ENCODE results near the gene MED20. TPM values are rescaled to one million over a fixed set of nuclear protein-coding genes. Genes with fewer than 3 reads are reported as not detected.

Gene MED20
- total RNA-seq, 5 donors from 2014 or later (not counting 1 experiment from before 2014, with no cell fraction given), result 5.4 to 12.1 (median 11.1) TPM

DNA sequence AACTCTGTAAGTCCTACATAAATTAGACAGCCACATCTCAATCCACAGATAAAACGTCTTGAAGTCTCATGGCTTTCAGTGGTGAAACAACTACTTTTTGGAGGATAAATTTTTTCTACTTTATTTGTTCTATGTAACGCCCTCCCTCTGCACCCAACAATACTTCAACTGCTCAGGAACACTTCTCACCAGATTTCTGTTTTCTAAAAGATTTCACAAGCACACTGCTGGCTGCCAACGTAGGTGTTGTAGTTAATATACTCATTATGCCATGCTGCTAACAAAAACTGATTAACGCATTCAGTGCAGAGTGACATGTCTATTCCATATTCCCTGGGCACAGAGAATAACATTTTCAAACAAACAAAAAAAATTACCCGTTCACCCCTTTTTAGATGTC lies 36.0 kb downstream of the MED20 start:
- no peaks in the 10 kb centered on the region for H3K9me3 Mint-ChIP-seq
- Histone ChIP-seq H3K4me3 (ENCODE audit: control insufficient read depth in 1 of 2, extremely low read depth in 1 of 2, low read length in 1 of 2) (no peak overlapping the region), H3K27ac (ENCODE audit: low read length) (no peak overlapping the region), H3K9me3 (no peaks in the 10 kb centered on the region), H3K4me1 (ENCODE audit: control insufficient read depth in 1 of 2, extremely low read depth in 1 of 2, insufficient read depth in 2 of 2, low read length in 2 of 2) (no peaks in the 10 kb centered on the region), H3K36me3 (ENCODE audit: control insufficient read depth in 2 of 2, extremely low read depth in 1 of 2, insufficient read depth in 1 of 2, low read length in 1 of 2) (no peaks in the 10 kb centered on the region), H3K27me3 (replicated peaks in 1 of 2; ENCODE audit: control insufficient read depth in 2 of 2, extremely low read depth in 1 of 2, insufficient read depth in 2 of 2, low read length in 1 of 2) (no peaks in the 10 kb centered on the region)
- H3K27me3 Mint-ChIP-seq, result no peaks in the 10 kb centered on the region
- no peak overlapping the region for H3K27ac Mint-ChIP-seq
- ATAC-seq (replicated peaks in 1 of 4) (no peak), DNase-seq (no peak)
- no peak overlapping the region for H3K4me3 Mint-ChIP-seq
- CTCF ChIA-PET, result no interaction called here
- POLR2A ChIA-PET, result no interaction called here
- H3K36me3 Mint-ChIP-seq, result no peaks in the 10 kb centered on the region
- WGBS (ENCODE audit: insufficient coverage), result no CpG with 5 or more reads among the region's 5 CpGs
- H3K4me1 Mint-ChIP-seq, result no peaks in the 10 kb centered on the region

DNA sequence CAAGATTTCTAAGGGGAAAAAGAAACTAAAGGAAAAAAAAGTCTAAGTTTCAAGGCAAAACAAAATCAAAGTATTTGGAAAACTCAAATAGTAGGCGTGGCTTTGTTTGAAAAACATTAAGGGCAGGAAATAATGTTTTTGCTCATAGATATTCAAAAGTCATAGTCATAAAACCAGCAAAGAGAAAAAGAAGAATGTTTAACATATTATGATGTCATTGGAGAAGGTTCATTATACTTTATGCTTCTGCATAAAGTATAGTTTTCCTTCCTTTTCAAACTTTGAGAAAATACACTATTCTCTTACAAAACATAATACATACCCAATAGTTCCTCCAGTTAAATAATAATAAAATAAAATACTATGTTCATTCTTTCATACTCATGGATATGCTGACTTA lies 39.4 kb downstream of the MED20 start:
- ATAC-seq (replicated peaks in 1 of 4) (no peak), DNase-seq (no peak)
- no peaks in the 10 kb centered on the region for H3K36me3 Mint-ChIP-seq
- POLR2A ChIA-PET, result no interaction called here
- H3K4me1 Mint-ChIP-seq, result no peaks in the 10 kb centered on the region
- Histone ChIP-seq H3K9me3 (no peaks in the 10 kb centered on the region), H3K27me3 (replicated peaks in 1 of 2; ENCODE audit: control insufficient read depth in 2 of 2, extremely low read depth in 1 of 2, insufficient read depth in 2 of 2, low read length in 1 of 2) (no peaks in the 10 kb centered on the region), H3K4me1 (ENCODE audit: control insufficient read depth in 1 of 2, extremely low read depth in 1 of 2, insufficient read depth in 2 of 2, low read length in 2 of 2) (no peaks in the 10 kb centered on the region), H3K36me3 (ENCODE audit: control insufficient read depth in 2 of 2, extremely low read depth in 1 of 2, insufficient read depth in 1 of 2, low read length in 1 of 2) (no peaks in the 10 kb centered on the region), H3K27ac (ENCODE audit: low read length) (no peak overlapping the region), H3K4me3 (ENCODE audit: control insufficient read depth in 1 of 2, extremely low read depth in 1 of 2, low read length in 1 of 2) (no peak overlapping the region)
- no peaks in the 10 kb centered on the region for H3K9me3 Mint-ChIP-seq
- H3K4me3 Mint-ChIP-seq, result no peak overlapping the region
- CTCF ChIA-PET, result no interaction called here
- no peaks in the 10 kb centered on the region for H3K27me3 Mint-ChIP-seq
- no peak overlapping the region for H3K27ac Mint-ChIP-seq
- WGBS (ENCODE audit: insufficient coverage), result no CpG with 5 or more reads among the region's 1 CpG

DNA sequence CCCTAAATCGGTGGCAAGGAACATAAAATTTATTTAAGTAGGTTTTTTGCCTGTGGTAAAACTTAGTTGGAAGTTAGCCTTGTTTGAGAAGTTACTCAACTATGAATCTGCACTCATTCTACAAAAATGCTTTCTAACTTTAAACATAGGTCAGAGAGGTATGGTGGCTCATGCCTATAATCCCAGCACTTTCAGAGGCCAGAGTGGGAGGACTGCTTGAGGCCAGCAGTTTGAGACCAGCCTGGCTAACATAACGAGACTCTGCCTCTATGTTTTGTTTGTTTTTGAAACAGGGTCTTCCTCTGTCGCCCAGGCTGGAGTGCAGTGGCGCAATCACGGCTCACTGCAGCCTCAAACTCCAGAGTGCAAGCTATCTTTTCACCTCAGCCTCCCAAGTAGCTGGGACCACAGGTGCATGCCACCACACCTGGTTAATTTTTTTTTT lies 42.0 kb downstream of the MED20 start:
- Mint-ChIP-seq H3K4me1 (no peaks in the 10 kb centered on the region), H3K9me3 (no peaks in the 10 kb centered on the region), H3K4me3 (no peak overlapping the region), H3K36me3 (no peaks in the 10 kb centered on the region), H3K27ac (no peak overlapping the region), H3K27me3 (no peaks in the 10 kb centered on the region)
- DNase-seq (no peak), ATAC-seq (replicated peaks in 1 of 4) (no peak)
- ChIA-PET POLR2A (no interaction called here), CTCF (no interaction called here)
- 83% methylated on average over 3 of the region's 5 CpGs for WGBS (ENCODE audit: insufficient coverage)
- H3K4me3 ChIP-seq (ENCODE audit: control insufficient read depth in 1 of 2, extremely low read depth in 1 of 2, low read length in 1 of 2), result no peak overlapping the region
- no peaks in the 10 kb centered on the region for H3K9me3 ChIP-seq
- H3K27me3 ChIP-seq (replicated peaks in 1 of 2; ENCODE audit: control insufficient read depth in 2 of 2, extremely low read depth in 1 of 2, insufficient read depth in 2 of 2, low read length in 1 of 2), result no peaks in the 10 kb centered on the region
- H3K4me1 ChIP-seq (ENCODE audit: control insufficient read depth in 1 of 2, extremely low read depth in 1 of 2, insufficient read depth in 2 of 2, low read length in 2 of 2), result no peaks in the 10 kb centered on the region
- H3K36me3 ChIP-seq (ENCODE audit: control insufficient read depth in 2 of 2, extremely low read depth in 1 of 2, insufficient read depth in 1 of 2, low read length in 1 of 2), result no peaks in the 10 kb centered on the region
- H3K27ac ChIP-seq (ENCODE audit: low read length), result no peak overlapping the region

DNA sequence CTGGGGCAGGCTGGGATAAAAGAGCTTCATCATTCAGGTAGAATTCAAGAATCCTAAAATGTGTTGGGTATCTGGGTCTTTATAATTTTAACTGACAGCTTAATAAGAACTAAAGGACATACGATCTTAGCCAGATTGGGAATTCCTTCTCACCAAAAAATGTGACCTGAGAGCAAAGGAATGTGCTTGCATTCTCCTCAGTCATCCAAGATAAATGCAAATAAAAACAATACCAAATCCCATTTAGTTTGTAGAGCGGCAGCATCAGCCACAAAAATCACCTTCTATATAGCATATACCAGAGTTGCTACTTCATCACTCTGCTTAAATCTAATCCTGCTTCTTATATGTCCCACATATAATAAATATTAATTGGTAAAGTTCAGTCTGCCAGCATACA lies 42.7 kb downstream of the MED20 start:
- Mint-ChIP-seq H3K9me3 (no peaks in the 10 kb centered on the region), H3K4me1 (no peaks in the 10 kb centered on the region), H3K27ac (no peak overlapping the region), H3K27me3 (no peaks in the 10 kb centered on the region), H3K36me3 (no peaks in the 10 kb centered on the region), H3K4me3 (no peak overlapping the region)
- ChIA-PET POLR2A (no interaction called here), CTCF (interaction anchor here in 1 of 2 donors (0.7 kb wide), 1 partner anchor 9 kb away, joined by 3 read pairs; no protein-coding TSS in a partner anchor)
- Histone ChIP-seq H3K9me3 (no peaks in the 10 kb centered on the region), H3K27ac (ENCODE audit: low read length) (no peak overlapping the region), H3K36me3 (ENCODE audit: control insufficient read depth in 2 of 2, extremely low read depth in 1 of 2, insufficient read depth in 1 of 2, low read length in 1 of 2) (no peaks in the 10 kb centered on the region), H3K4me1 (ENCODE audit: control insufficient read depth in 1 of 2, extremely low read depth in 1 of 2, insufficient read depth in 2 of 2, low read length in 2 of 2) (no peaks in the 10 kb centered on the region), H3K4me3 (ENCODE audit: control insufficient read depth in 1 of 2, extremely low read depth in 1 of 2, low read length in 1 of 2) (no peak overlapping the region), H3K27me3 (replicated peaks in 1 of 2; ENCODE audit: control insufficient read depth in 2 of 2, extremely low read depth in 1 of 2, insufficient read depth in 2 of 2, low read length in 1 of 2) (no peaks in the 10 kb centered on the region)
- DNase-seq (no peak), ATAC-seq (replicated peaks in 1 of 4) (no peak)
- 100% methylated on average over 1 of the region's 2 CpGs for WGBS (ENCODE audit: insufficient coverage)

DNA sequence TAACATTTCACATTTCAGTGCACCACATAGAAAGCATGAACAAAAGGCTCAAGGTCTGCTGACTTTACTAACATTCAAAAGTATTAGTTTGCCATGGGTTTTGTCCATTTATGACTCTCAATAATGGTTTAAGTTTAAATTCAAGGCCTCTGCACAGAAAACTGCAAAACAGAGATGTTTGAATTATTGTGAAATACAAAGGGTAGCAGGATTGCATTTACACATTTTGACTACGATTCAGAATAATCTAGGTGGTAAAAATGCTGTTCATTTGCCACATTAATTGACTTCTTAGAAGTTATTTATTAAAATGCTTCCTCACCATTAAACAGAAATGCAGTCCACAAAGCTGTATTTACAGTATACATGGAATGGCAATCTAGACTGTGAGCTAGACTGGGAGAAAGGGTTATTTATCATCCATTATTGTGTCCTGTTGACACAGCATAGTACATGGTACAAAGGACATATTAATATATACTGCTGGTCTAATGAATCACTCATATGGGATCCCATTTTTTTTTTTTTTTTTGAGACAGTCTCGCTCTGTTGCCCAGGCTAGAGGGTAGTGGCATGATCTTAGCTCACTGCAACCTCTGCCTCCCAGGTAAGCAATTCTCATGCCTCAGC lies 43.8 kb downstream of the MED20 start:
- Histone ChIP-seq H3K4me1 (ENCODE audit: control insufficient read depth in 1 of 2, extremely low read depth in 1 of 2, insufficient read depth in 2 of 2, low read length in 2 of 2) (no peaks in the 10 kb centered on the region), H3K36me3 (ENCODE audit: control insufficient read depth in 2 of 2, extremely low read depth in 1 of 2, insufficient read depth in 1 of 2, low read length in 1 of 2) (no peaks in the 10 kb centered on the region), H3K27ac (ENCODE audit: low read length) (no peak overlapping the region), H3K4me3 (ENCODE audit: control insufficient read depth in 1 of 2, extremely low read depth in 1 of 2, low read length in 1 of 2) (no peak overlapping the region), H3K27me3 (replicated peaks in 1 of 2; ENCODE audit: control insufficient read depth in 2 of 2, extremely low read depth in 1 of 2, insufficient read depth in 2 of 2, low read length in 1 of 2) (no peaks in the 10 kb centered on the region), H3K9me3 (no peaks in the 10 kb centered on the region)
- Mint-ChIP-seq H3K9me3 (no peaks in the 10 kb centered on the region), H3K4me1 (no peaks in the 10 kb centered on the region), H3K27ac (no peak overlapping the region), H3K36me3 (no peaks in the 10 kb centered on the region), H3K4me3 (no peak overlapping the region), H3K27me3 (no peaks in the 10 kb centered on the region)
- POLR2A ChIA-PET, result no interaction called here
- DNase-seq (no peak), ATAC-seq (replicated peaks in 1 of 4) (no peak)
- no CpG with 5 or more reads among the region's 2 CpGs for WGBS (ENCODE audit: insufficient coverage)
- CTCF ChIA-PET, result no interaction called here

DNA sequence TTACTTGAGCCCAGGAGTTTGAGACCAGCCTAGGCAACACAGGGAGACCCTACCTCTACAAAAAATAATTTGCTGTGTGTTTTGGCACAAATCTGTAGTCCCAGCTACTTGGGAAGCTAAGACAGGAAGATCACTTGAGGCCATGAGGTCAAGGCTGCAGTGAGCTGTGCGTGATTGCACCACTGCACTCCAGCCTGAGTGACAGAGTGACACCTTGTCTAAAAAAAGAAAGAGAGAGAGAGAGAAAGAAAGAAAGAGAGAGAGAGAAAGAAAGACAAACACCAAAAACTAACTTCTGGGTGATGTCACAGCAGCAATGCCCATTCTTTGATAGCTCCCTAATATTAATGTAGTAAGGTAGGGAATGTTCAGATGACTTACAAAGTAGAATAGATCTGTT lies 46.2 kb downstream of the MED20 start:
- Mint-ChIP-seq H3K4me1 (no peaks in the 10 kb centered on the region), H3K27me3 (no peaks in the 10 kb centered on the region), H3K9me3 (no peaks in the 10 kb centered on the region), H3K27ac (no peak overlapping the region), H3K36me3 (no peaks in the 10 kb centered on the region), H3K4me3 (no peak overlapping the region)
- Histone ChIP-seq H3K27ac (ENCODE audit: low read length) (no peak overlapping the region), H3K27me3 (replicated peaks in 1 of 2; ENCODE audit: control insufficient read depth in 2 of 2, extremely low read depth in 1 of 2, insufficient read depth in 2 of 2, low read length in 1 of 2) (no peaks in the 10 kb centered on the region), H3K4me1 (ENCODE audit: control insufficient read depth in 1 of 2, extremely low read depth in 1 of 2, insufficient read depth in 2 of 2, low read length in 2 of 2) (no peaks in the 10 kb centered on the region), H3K36me3 (ENCODE audit: control insufficient read depth in 2 of 2, extremely low read depth in 1 of 2, insufficient read depth in 1 of 2, low read length in 1 of 2) (no peaks in the 10 kb centered on the region), H3K4me3 (ENCODE audit: control insufficient read depth in 1 of 2, extremely low read depth in 1 of 2, low read length in 1 of 2) (no peak overlapping the region), H3K9me3 (no peaks in the 10 kb centered on the region)
- ChIA-PET CTCF (interaction anchor here in 1 of 2 donors (0.5 kb wide), 1 partner anchor 221 kb away, joined by 3 read pairs; no protein-coding TSS in a partner anchor), POLR2A (no interaction called here)
- no CpG with 5 or more reads among the region's 1 CpG for WGBS (ENCODE audit: insufficient coverage)
- DNase-seq (no peak), ATAC-seq (replicated peaks in 1 of 4) (no peak)

DNA sequence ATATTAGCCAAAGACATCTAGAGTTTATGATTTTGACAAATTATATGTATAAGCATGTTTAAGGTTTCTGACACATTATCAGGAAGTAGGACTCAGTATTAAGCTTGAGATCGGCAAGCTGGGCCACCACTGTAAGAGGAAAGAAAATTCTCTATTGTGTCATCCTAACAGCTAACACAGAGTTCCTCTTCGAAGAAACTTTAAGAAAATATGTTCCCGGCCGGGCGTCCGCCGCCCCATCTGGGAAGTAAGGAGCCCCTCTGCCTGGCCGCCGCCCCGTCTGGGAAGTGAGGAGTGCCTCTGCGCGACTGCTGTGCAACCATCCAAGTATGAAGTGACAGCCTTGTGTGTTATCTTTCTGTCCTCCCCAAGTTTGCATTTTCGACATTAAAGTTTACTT lies 48.8 kb downstream of the MED20 start:
- Mint-ChIP-seq H3K4me3 (no peak overlapping the region), H3K36me3 (no peaks in the 10 kb centered on the region), H3K4me1 (no peaks in the 10 kb centered on the region), H3K27ac (no peak overlapping the region), H3K9me3 (no peaks in the 10 kb centered on the region), H3K27me3 (no peaks in the 10 kb centered on the region)
- POLR2A ChIA-PET, result no interaction called here
- WGBS (ENCODE audit: insufficient coverage), result no CpG with 5 or more reads among the region's 13 CpGs
- ATAC-seq (replicated peaks in 1 of 4), result no peak
- no peak overlapping the region for H3K27ac ChIP-seq (ENCODE audit: low read length)
- no peaks in the 10 kb centered on the region for H3K9me3 ChIP-seq
- H3K4me3 ChIP-seq (ENCODE audit: control insufficient read depth in 1 of 2, extremely low read depth in 1 of 2, low read length in 1 of 2), result no peak overlapping the region
- no peaks in the 10 kb centered on the region for H3K36me3 ChIP-seq (ENCODE audit: control insufficient read depth in 2 of 2, extremely low read depth in 1 of 2, insufficient read depth in 1 of 2, low read length in 1 of 2)
- H3K27me3 ChIP-seq (replicated peaks in 1 of 2; ENCODE audit: control insufficient read depth in 2 of 2, extremely low read depth in 1 of 2, insufficient read depth in 2 of 2, low read length in 1 of 2), result no peaks in the 10 kb centered on the region
- no peaks in the 10 kb centered on the region for H3K4me1 ChIP-seq (ENCODE audit: control insufficient read depth in 1 of 2, extremely low read depth in 1 of 2, insufficient read depth in 2 of 2, low read length in 2 of 2)
- DNase-seq, result no peak
- CTCF ChIA-PET, result no interaction called here

All from T-cell (primary cell).